Ishikawa (cell line): ENCODE data around the gene JAML.

ENCODE experiments used
- CREB1 ChIP-seq: IDR thresholded peaks from 2 replicates; pipeline ENCODE4 v1.6.1; 2012; ENCODE audit warnings: low read depth
- EGR1 ChIP-seq: IDR thresholded peaks from 2 replicates; pipeline ENCODE4 v1.6.1; 2012
- EP300 ChIP-seq: IDR thresholded peaks from 2 replicates; pipeline ENCODE4 v1.6.1; 2012; ENCODE audit warnings: borderline replicate concordance
- FOXM1 ChIP-seq: IDR thresholded peaks from 2 replicates; pipeline ENCODE4 v1.6.1; 2012; ENCODE audit warnings: low read depth, borderline replicate concordance
- MAX ChIP-seq: IDR thresholded peaks from 2 replicates; pipeline ENCODE4 v1.6.1; 2012
- TAF1 ChIP-seq: IDR thresholded peaks from 2 replicates; pipeline ENCODE4 v1.6.1; 2012; ENCODE audit warnings: low read depth, mild to moderate bottlenecking
- TCF12 ChIP-seq: IDR thresholded peaks from 2 replicates; pipeline ENCODE4 v1.6.1; 2012; ENCODE audit warnings: low read depth

- TF ChIP-seq EP300 (no peak), CREB1 (no peak), TAF1 (no peak), EGR1 (no peak), FOXM1 (no peak), MAX (no peak), TCF12 (no peak)
Measured at GRCh38 chr11:118224511-118225188, at the start of gene JAML.
